ENCODE data around the gene ATP2C2. TPM values are rescaled to one million over a fixed set of nuclear protein-coding genes. Genes with fewer than 3 reads are reported as not detected.

ATP2C2 gene
- total RNA-seq, 1 donor from 2014 or later = not detected

- no peaks in the 10 kb centered on the region for H3K36me3 Mint-ChIP-seq (ENCODE audit: low read depth)
- peaks cover 3% of the 10 kb centered on the region for H3K27me3 Mint-ChIP-seq (ENCODE audit: low read depth)
- intact Hi-C loops (cut with micrococcal nuclease) = no loop called here
- no peaks in the 10 kb centered on the region for H3K4me1 Mint-ChIP-seq (ENCODE audit: low read depth)
- no peak overlapping the region for H3K27ac Mint-ChIP-seq
- H3K9me3 Mint-ChIP-seq = no peaks in the 10 kb centered on the region
- no peak overlapping the region for H3K4me3 Mint-ChIP-seq (ENCODE audit: low read depth)
- no peak for DNase-seq (ENCODE audit: low spot score)
Observed at GRCh38 chr16:84347161-84347560, 21.2 kb upstream of the ATP2C2 start.

- Mint-ChIP-seq H3K4me3 (ENCODE audit: low read depth) (no peak overlapping the region), H3K27me3 (ENCODE audit: low read depth) (peaks cover 7% of the 10 kb centered on the region), H3K36me3 (ENCODE audit: low read depth) (no peaks in the 10 kb centered on the region), H3K9me3 (no peaks in the 10 kb centered on the region), H3K27ac (no peak overlapping the region), H3K4me1 (ENCODE audit: low read depth) (no peaks in the 10 kb centered on the region)
- intact Hi-C loops (cut with micrococcal nuclease) = no loop called here
- no peak for DNase-seq (ENCODE audit: low spot score)
Observed at GRCh38 chr16:84348386-84348888, 19.9 kb upstream of the ATP2C2 start.

- no peak overlapping the region for H3K4me3 Mint-ChIP-seq (ENCODE audit: low read depth)
- no peak overlapping the region for H3K27ac Mint-ChIP-seq
- no peak for DNase-seq (ENCODE audit: low spot score)
- no peaks in the 10 kb centered on the region for H3K9me3 Mint-ChIP-seq
- no peaks in the 10 kb centered on the region for H3K4me1 Mint-ChIP-seq (ENCODE audit: low read depth)
- H3K27me3 Mint-ChIP-seq (ENCODE audit: low read depth) = peaks cover 7% of the 10 kb centered on the region
- intact Hi-C loops (cut with micrococcal nuclease) = no loop called here
- H3K36me3 Mint-ChIP-seq (ENCODE audit: low read depth) = no peaks in the 10 kb centered on the region
Observed at GRCh38 chr16:84349862-84350684, 18.3 kb upstream of the ATP2C2 start.

DNA sequence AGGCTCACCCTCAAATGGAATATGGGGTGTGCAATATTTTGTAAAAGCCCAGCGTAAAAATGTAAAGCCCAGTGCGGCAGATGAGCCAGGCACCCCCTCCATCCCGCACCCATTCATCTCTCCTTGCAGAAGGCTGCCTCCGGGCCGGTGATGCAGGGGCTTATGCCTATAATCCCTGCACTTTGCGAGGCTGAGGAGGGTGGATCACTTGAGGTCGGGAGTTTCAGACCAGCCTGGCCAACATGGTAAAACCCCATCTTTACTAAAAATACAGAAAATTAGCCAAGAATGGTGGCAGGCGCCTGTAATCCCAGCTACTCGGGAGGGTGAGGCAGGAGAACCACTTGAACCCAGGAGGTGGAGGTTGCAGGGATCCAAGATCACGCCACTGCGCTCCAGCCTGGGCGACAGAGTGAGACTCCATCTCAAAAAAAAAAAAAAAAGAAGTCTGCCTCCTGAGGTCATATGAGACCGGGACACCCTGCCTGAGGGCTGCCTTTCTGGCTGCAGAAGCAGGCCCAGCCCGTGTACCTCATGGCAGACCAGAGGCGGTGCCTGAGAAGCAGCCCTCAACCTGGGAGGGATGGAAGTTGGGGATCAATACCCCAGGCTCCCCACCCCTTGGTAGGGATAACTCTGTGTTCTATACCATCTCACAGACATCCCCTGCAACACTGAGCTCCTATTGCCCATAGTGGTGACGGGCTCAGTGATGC lies 17.5 kb upstream of the ATP2C2 start:
- Mint-ChIP-seq H3K9me3 (no peaks in the 10 kb centered on the region), H3K27me3 (ENCODE audit: low read depth) (peaks cover 7% of the 10 kb centered on the region), H3K36me3 (ENCODE audit: low read depth) (no peaks in the 10 kb centered on the region), H3K4me3 (ENCODE audit: low read depth) (no peak overlapping the region), H3K27ac (no peak overlapping the region), H3K4me1 (ENCODE audit: low read depth) (no peaks in the 10 kb centered on the region)
- intact Hi-C loops (cut with micrococcal nuclease) = no loop called here
- no peak for DNase-seq (ENCODE audit: low spot score)

DNA sequence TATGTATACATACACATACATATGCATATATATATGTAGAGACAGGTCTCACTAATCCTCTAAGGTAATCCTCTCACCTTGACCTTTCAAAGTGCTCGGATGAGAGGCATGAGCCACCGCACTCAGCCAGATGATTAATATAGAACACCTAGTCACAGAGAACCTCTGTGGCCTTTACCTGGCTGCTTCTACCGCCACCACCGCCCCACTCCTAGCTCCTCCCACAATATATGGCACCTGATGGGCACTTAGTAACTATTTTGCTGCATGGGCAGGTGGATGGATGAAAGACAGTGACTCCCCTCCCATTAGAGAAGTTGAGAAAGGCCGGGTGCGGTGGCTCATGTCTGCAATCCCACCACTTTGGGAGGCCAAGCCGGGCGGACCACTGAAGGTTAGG lies 16.7 kb upstream of the ATP2C2 start:
- no peaks in the 10 kb centered on the region for H3K36me3 Mint-ChIP-seq (ENCODE audit: low read depth)
- no peaks in the 10 kb centered on the region for H3K9me3 Mint-ChIP-seq
- DNase-seq (ENCODE audit: low spot score) = no peak
- peaks cover under 1% of the 10 kb centered on the region for H3K4me1 Mint-ChIP-seq (ENCODE audit: low read depth)
- peaks cover 7% of the 10 kb centered on the region for H3K27me3 Mint-ChIP-seq (ENCODE audit: low read depth)
- intact Hi-C loops (cut with micrococcal nuclease) = no loop called here
- no peak overlapping the region for H3K27ac Mint-ChIP-seq
- no peak overlapping the region for H3K4me3 Mint-ChIP-seq (ENCODE audit: low read depth)

DNA sequence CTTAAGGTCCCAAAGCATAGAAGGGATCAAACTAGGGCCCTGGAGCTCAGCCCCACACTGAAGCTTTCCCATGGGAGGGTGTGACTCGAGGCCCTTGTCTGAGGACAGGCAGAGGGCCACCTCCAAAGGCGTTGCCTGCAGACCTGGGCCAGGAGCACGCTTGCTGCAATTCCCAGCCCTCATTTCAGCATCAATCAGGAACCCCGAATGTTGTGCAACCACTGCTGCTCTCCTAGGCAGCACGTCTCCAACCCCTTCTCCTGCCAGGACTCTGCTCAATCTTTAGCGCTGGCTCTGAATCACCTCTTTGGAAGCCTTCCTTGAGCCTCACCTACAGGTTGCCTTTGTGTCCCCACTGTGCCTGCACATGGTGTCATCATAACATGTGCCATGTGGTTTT lies 14.0 kb upstream of the ATP2C2 start:
- no peak overlapping the region for H3K27ac Mint-ChIP-seq
- peaks cover 7% of the 10 kb centered on the region for H3K27me3 Mint-ChIP-seq (ENCODE audit: low read depth)
- H3K36me3 Mint-ChIP-seq (ENCODE audit: low read depth) = no peaks in the 10 kb centered on the region
- no peaks in the 10 kb centered on the region for H3K9me3 Mint-ChIP-seq
- intact Hi-C loops (cut with micrococcal nuclease) = no loop called here
- DNase-seq (ENCODE audit: low spot score) = no peak
- H3K4me3 Mint-ChIP-seq (ENCODE audit: low read depth) = no peak overlapping the region
- H3K4me1 Mint-ChIP-seq (ENCODE audit: low read depth) = peaks cover 19% of the 10 kb centered on the region

GRCh38 chr16:84355149-84355548 lies 13.2 kb upstream of the ATP2C2 start:
- DNase-seq (ENCODE audit: low spot score) = no peak
- peaks cover 27% of the 10 kb centered on the region for H3K4me1 Mint-ChIP-seq (ENCODE audit: low read depth)
- H3K27ac Mint-ChIP-seq = no peak overlapping the region
- intact Hi-C loops (cut with micrococcal nuclease) = no loop called here
- no peaks in the 10 kb centered on the region for H3K36me3 Mint-ChIP-seq (ENCODE audit: low read depth)
- no peaks in the 10 kb centered on the region for H3K9me3 Mint-ChIP-seq
- no peak overlapping the region for H3K4me3 Mint-ChIP-seq (ENCODE audit: low read depth)
- peaks cover 5% of the 10 kb centered on the region for H3K27me3 Mint-ChIP-seq (ENCODE audit: low read depth)

DNA sequence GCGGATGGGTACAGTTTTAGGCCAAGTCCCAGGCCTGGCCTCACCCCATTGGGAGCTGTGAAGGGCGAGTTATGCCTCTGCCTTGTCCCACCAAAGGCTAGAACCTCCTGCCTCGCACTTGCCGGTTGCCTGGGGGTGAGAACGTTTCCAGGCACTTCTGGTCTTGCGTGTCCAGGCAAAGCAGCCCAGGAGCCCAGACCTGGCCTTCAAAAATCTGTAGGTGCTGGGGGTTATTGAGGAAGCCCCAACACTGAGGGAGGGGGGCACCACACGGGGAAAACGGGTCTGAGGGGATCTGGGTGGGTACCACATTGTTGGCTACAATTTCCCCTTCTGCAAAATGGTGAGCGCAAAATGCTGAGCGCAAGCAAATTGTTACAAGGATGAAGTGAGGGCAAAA lies 12.2 kb upstream of the ATP2C2 start:
- Mint-ChIP-seq H3K9me3 (no peaks in the 10 kb centered on the region), H3K27ac (no peak overlapping the region), H3K36me3 (ENCODE audit: low read depth) (peaks cover 4% of the 10 kb centered on the region), H3K4me3 (ENCODE audit: low read depth) (no peak overlapping the region), H3K27me3 (ENCODE audit: low read depth) (peaks cover 5% of the 10 kb centered on the region), H3K4me1 (ENCODE audit: low read depth) (peaks cover 37% of the 10 kb centered on the region)
- DNase-seq (ENCODE audit: low spot score) = no peak
- intact Hi-C loops (cut with micrococcal nuclease) = no loop called here

GRCh38 chr16:84356591-84357116 lies 11.7 kb upstream of the ATP2C2 start:
- Mint-ChIP-seq H3K9me3 (no peaks in the 10 kb centered on the region), H3K27ac (no peak overlapping the region), H3K27me3 (ENCODE audit: low read depth) (peaks cover 5% of the 10 kb centered on the region), H3K36me3 (ENCODE audit: low read depth) (peaks cover 4% of the 10 kb centered on the region), H3K4me1 (ENCODE audit: low read depth) (peaks cover 37% of the 10 kb centered on the region), H3K4me3 (ENCODE audit: low read depth) (no peak overlapping the region)
- DNase-seq (ENCODE audit: low spot score) = no peak
- intact Hi-C loops (cut with micrococcal nuclease) = no loop called here

- Mint-ChIP-seq H3K4me1 (ENCODE audit: low read depth) (peaks cover 37% of the 10 kb centered on the region), H3K27ac (peak overlapping the region; percentile 13), H3K9me3 (no peaks in the 10 kb centered on the region), H3K36me3 (ENCODE audit: low read depth) (peaks cover 4% of the 10 kb centered on the region), H3K27me3 (ENCODE audit: low read depth) (peaks cover 4% of the 10 kb centered on the region), H3K4me3 (ENCODE audit: low read depth) (no peak overlapping the region)
- DNase-seq (ENCODE audit: low spot score) = no peak
- intact Hi-C loops (cut with micrococcal nuclease) = no loop called here
Observed at GRCh38 chr16:84357191-84357651, 11.1 kb upstream of the ATP2C2 start.

GRCh38 chr16:84358601-84359295 lies 9.6 kb upstream of the ATP2C2 start:
- DNase-seq (ENCODE audit: low spot score) = no peak
- H3K36me3 Mint-ChIP-seq (ENCODE audit: low read depth) = peaks cover 4% of the 10 kb centered on the region
- intact Hi-C loops (cut with micrococcal nuclease) = no loop called here
- peaks cover 37% of the 10 kb centered on the region for H3K4me1 Mint-ChIP-seq (ENCODE audit: low read depth)
- no peaks in the 10 kb centered on the region for H3K9me3 Mint-ChIP-seq
- H3K27ac Mint-ChIP-seq = peak overlapping the region; percentile 10
- H3K4me3 Mint-ChIP-seq (ENCODE audit: low read depth) = no peak overlapping the region
- no peaks in the 10 kb centered on the region for H3K27me3 Mint-ChIP-seq (ENCODE audit: low read depth)

DNA sequence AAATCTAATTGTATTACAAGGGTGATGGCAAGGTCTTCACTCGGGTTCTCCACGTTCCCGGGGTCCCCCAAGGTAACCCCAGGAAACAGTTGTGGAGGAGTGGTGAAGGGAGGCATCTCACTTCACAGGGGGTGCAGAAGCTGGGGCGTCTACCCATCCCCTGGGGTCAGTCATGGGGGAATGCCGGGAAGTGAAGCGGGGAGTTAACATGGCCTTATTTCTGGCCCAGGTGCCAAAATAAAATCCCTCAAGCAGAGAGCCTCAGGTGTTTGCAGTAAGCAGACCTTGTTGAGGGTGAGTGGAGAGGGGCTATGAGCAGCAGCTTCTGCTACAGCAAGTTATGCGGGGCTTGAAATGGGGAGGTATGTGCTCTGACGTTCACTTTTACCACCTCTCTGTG lies 9.0 kb upstream of the ATP2C2 start:
- Mint-ChIP-seq H3K27me3 (ENCODE audit: low read depth) (peaks cover 4% of the 10 kb centered on the region), H3K27ac (peak overlapping the region; percentile 72), H3K4me3 (ENCODE audit: low read depth) (no peak overlapping the region), H3K36me3 (ENCODE audit: low read depth) (peaks cover 4% of the 10 kb centered on the region), H3K9me3 (no peaks in the 10 kb centered on the region), H3K4me1 (ENCODE audit: low read depth) (peaks cover 37% of the 10 kb centered on the region)
- intact Hi-C loops (cut with micrococcal nuclease) = no loop called here
- no peak for DNase-seq (ENCODE audit: low spot score)
